IPS-20b (cell line): Measurements from ENCODE around the gene KNDC1.
"Not testable (repeated sequence)": the region's sequence is repeated elsewhere in the genome, so short reads cannot be mapped to it uniquely, and the experiment has no call there.

Experiments
- H3K27ac ChIP-seq: one replicate; pipeline ENCODE4 v1.5.1; 2013; ENCODE audit warnings: low read length
- H3K27me3 ChIP-seq: 2 replicates; pipeline ENCODE4 v1.6.1; 2013; ENCODE audit warnings: mild to moderate bottlenecking, low read length, inconsistent platforms; ENCODE audit not compliant: insufficient read depth
- H3K36me3 ChIP-seq: 2 replicates; pipeline ENCODE4 v1.6.1; 2013; ENCODE audit warnings: low read depth, mild to moderate bottlenecking, inconsistent platforms, low read length, moderate library complexity; ENCODE audit not compliant: insufficient read depth
- H3K4me1 ChIP-seq: 2 replicates; pipeline ENCODE4 v1.6.1; 2013; ENCODE audit warnings: mild to moderate bottlenecking, control low read depth, inconsistent platforms, low read length, moderate library complexity; ENCODE audit not compliant: insufficient read depth
- H3K4me3 ChIP-seq: 2 replicates; pipeline ENCODE4 v1.5.1; 2013; ENCODE audit warnings: mild to moderate bottlenecking, low read length, inconsistent platforms
- H3K9ac ChIP-seq: 2 replicates; pipeline ENCODE4 v1.6.1; 2013; ENCODE audit warnings: low read depth, mild to moderate bottlenecking, inconsistent platforms, low read length, moderate library complexity
- H3K9me3 ChIP-seq: 2 replicates; pipeline ENCODE4 v1.6.1; 2013; ENCODE audit warnings: mild to moderate bottlenecking, low read depth, low read length, inconsistent platforms; ENCODE audit not compliant: insufficient read depth

Gene KNDC1

GRCh38 chr10:133231946-133232574, 72.0 kb downstream of the KNDC1 start:
- Histone ChIP-seq H3K27ac (no peak overlapping the region), H3K27me3 (peaks cover 94% of the 10 kb centered on the region), H3K9ac (no peak overlapping the region), H3K4me3 (peak overlapping the region; percentile 49), H3K36me3 (no peaks in the 10 kb centered on the region), H3K9me3 (no peaks in the 10 kb centered on the region), H3K4me1 (peaks cover 7% of the 10 kb centered on the region; the same call in 1 of the 2 replicates)

GRCh38 chr10:133234796-133235195, 74.8 kb downstream of the KNDC1 start:
- H3K27me3 ChIP-seq = peaks cover 94% of the 10 kb centered on the region
- H3K9ac ChIP-seq, H3K27ac ChIP-seq, H3K4me3 ChIP-seq, H3K36me3 ChIP-seq, H3K9me3 ChIP-seq: not testable (repeated sequence)
- peaks cover 13% of the 10 kb centered on the region; the same call in 1 of the 2 replicates for H3K4me1 ChIP-seq

- Histone ChIP-seq H3K9me3 (no peaks in the 10 kb centered on the region), H3K27me3 (peaks cover 91% of the 10 kb centered on the region), H3K4me1 (peaks cover 13% of the 10 kb centered on the region; the same call in 1 of the 2 replicates), H3K4me3 (no peak overlapping the region), H3K36me3 (no peaks in the 10 kb centered on the region), H3K27ac (no peak overlapping the region), H3K9ac (no peak overlapping the region)
Observed at GRCh38 chr10:133235265-133235855, 75.3 kb downstream of the KNDC1 start.

- H3K36me3 ChIP-seq = no peaks in the 10 kb centered on the region
- peaks cover 85% of the 10 kb centered on the region for H3K27me3 ChIP-seq
- no peak overlapping the region; the same call in 1 of the 2 replicates for H3K4me3 ChIP-seq
- no peaks in the 10 kb centered on the region for H3K9me3 ChIP-seq
- no peak overlapping the region for H3K9ac ChIP-seq
- peaks cover 13% of the 10 kb centered on the region; the same call in 1 of the 2 replicates for H3K4me1 ChIP-seq
- no peak overlapping the region for H3K27ac ChIP-seq
Observed at GRCh38 chr10:133235932-133236331, 75.9 kb downstream of the KNDC1 start.

- H3K4me3 ChIP-seq = peak overlapping the region; percentile 38; the same call in 1 of the 2 replicates
- no peaks in the 10 kb centered on the region for H3K36me3 ChIP-seq
- peaks cover 78% of the 10 kb centered on the region for H3K27me3 ChIP-seq
- H3K4me1 ChIP-seq = peaks cover 12% of the 10 kb centered on the region; the same call in 1 of the 2 replicates
- no peak overlapping the region for H3K9ac ChIP-seq
- H3K27ac ChIP-seq = no peak overlapping the region
- H3K9me3 ChIP-seq = no peaks in the 10 kb centered on the region
Observed at GRCh38 chr10:133236401-133237240, 76.6 kb downstream of the KNDC1 start.

GRCh38 chr10:133237241-133237587, 77.2 kb downstream of the KNDC1 start:
- Histone ChIP-seq H3K27me3 (peaks cover 72% of the 10 kb centered on the region), H3K9me3 (no peaks in the 10 kb centered on the region), H3K36me3 (no peaks in the 10 kb centered on the region), H3K9ac (no peak overlapping the region), H3K27ac (no peak overlapping the region), H3K4me3 (peak overlapping the region; percentile 38; the same call in 1 of the 2 replicates), H3K4me1 (peaks cover 8% of the 10 kb centered on the region; the same call in 1 of the 2 replicates)

GRCh38 chr10:133237588-133238465, 77.8 kb downstream of the KNDC1 start, which contains the start of gene VENTX:
Gene VENTX, plus strand, starts transcription at chr10:133237855. Its CDS starts 60 bp downstream, at chr10:133237915.
- H3K4me1 ChIP-seq = peaks cover 6% of the 10 kb centered on the region; the same call in 1 of the 2 replicates
- no peak within 1 kb of the TSS for H3K27ac ChIP-seq
- no peaks in the 10 kb centered on the region for H3K9me3 ChIP-seq
- H3K9ac ChIP-seq = peak within 1 kb of the TSS; percentile 37; the same call in 1 of the 2 replicates
- H3K4me3 ChIP-seq = peak within 1 kb of the TSS; percentile 44
- no peaks in the 10 kb centered on the region for H3K36me3 ChIP-seq
- H3K27me3 ChIP-seq = peaks cover 66% of the 10 kb centered on the region

GRCh38 chr10:133238466-133238804, 78.4 kb downstream of the KNDC1 start:
- peaks cover 6% of the 10 kb centered on the region; the same call in 1 of the 2 replicates for H3K4me1 ChIP-seq
- H3K36me3 ChIP-seq = no peaks in the 10 kb centered on the region
- H3K27me3 ChIP-seq = peaks cover 60% of the 10 kb centered on the region
- H3K27ac ChIP-seq = no peak overlapping the region
- H3K4me3 ChIP-seq = peak overlapping the region; percentile 44
- H3K9ac ChIP-seq = peak overlapping the region; percentile 37; the same call in 1 of the 2 replicates
- H3K9me3 ChIP-seq = no peaks in the 10 kb centered on the region

- Histone ChIP-seq H3K27ac (no peak overlapping the region), H3K36me3 (no peaks in the 10 kb centered on the region), H3K9ac (no peak overlapping the region), H3K9me3 (no peaks in the 10 kb centered on the region), H3K27me3 (peaks cover 46% of the 10 kb centered on the region), H3K4me1 (peaks cover 6% of the 10 kb centered on the region; the same call in 1 of the 2 replicates), H3K4me3 (no peak overlapping the region)
Observed at GRCh38 chr10:133239990-133240389, 80.0 kb downstream of the KNDC1 start.

GRCh38 chr10:133241501-133242205, 81.6 kb downstream of the KNDC1 start:
- Histone ChIP-seq H3K27ac (no peak overlapping the region), H3K9me3 (no peaks in the 10 kb centered on the region), H3K36me3 (no peaks in the 10 kb centered on the region), H3K4me3 (no peak overlapping the region), H3K4me1 (peaks cover 6% of the 10 kb centered on the region; the same call in 1 of the 2 replicates), H3K27me3 (peaks cover 29% of the 10 kb centered on the region), H3K9ac (no peak overlapping the region)
